Testis (tissue), 2 donors: ENCODE data around the gene ERBB4.

Experiments used
- CTCF ChIP-seq, 3 experiments: fragments of 450-650 bp in 2 of 3; fragments of 200-600 bp in 1 of 3; sonication (generic) in 1 of 3; IDR thresholded peaks; one replicate each; pipeline ENCODE4 v1.5.1; 2016 to 2019; ENCODE audit warnings: antibody characterized with exemption in 3 of 3, mild to moderate bottlenecking in 2 of 3, moderate library complexity in 1 of 3
- POLR2A ChIP-seq: fragments of 450-650 bp; IDR thresholded peaks from one replicate; pipeline ENCODE4 v1.6.1; 2017; ENCODE audit warnings: antibody characterized with exemption, mild to moderate bottlenecking, moderate library complexity

- TF ChIP-seq POLR2A (no peak), CTCF (IDR thresholded peaks at IDR 0.05) (no peak)
These were observed 1043.3 kb downstream of the ERBB4 start for GRCh38 chr2:211495339-211495738.
